Measurements from ENCODE around the gene AGPAT3.

AGPAT3 gene

DNA sequence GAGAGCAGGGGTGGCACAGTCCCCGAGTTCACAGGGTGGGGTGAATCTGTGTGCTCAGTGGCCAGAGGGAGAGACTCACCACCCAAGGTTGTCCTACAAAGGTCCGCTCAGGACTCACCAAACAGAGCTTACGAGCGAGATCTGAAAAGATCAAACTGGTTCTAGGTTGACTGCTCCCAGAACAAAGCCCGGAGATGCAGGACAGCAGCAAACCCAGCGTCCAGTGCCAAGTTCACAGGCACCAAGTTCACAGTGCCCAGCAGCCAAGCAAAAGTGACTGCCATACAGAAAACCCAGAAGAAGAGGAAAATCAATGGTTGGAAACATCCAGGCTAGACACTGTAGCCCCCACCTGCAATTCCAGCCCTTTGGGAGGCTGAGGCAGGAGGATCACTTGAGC, 35.7 kb downstream of the AGPAT3 start:
- H3K27ac ChIP-seq (ENCODE audit: extremely low read depth, low read depth, low read length) = no peak overlapping the region
- POLR2A ChIA-PET = no interaction called here
- H3K4me3 ChIP-seq (ENCODE audit: low read depth, low read length) = no peak overlapping the region
- H3K9me3 ChIP-seq (ENCODE audit: control insufficient read depth, insufficient read depth, low read depth, low read length) = no peaks in the 10 kb centered on the region
- peaks cover 0 to 14% of the 10 kb centered on the region in 2 experiments; a peak in 2 of 3 replicates for H3K36me3 ChIP-seq (ENCODE audit: control insufficient read depth in 2 of 2, insufficient read depth in 1 of 2, low read length in 2 of 2)
- no peak for TF ChIP-seq ZFP3 (tag by site-specific recombination; IDR thresholded peaks at IDR 0.05; ENCODE audit: low read depth)
- no peak for TF ChIP-seq ZNF624 (tag by site-specific recombination; IDR thresholded peaks at IDR 0.05)
- TF ChIP-seq ZNF354C (tag by site-specific recombination; IDR thresholded peaks at IDR 0.05; ENCODE audit: borderline replicate concordance, low read depth) = no peak
- no peak for TF ChIP-seq ZNF121 (tag by site-specific recombination; IDR thresholded peaks at IDR 0.05)
- no peak for TF ChIP-seq ZNF544 (tag by site-specific recombination; IDR thresholded peaks at IDR 0.05)
- TF ChIP-seq MEIS1 (CRISPR knock-in tag; IDR thresholded peaks at IDR 0.05; ENCODE audit: borderline replicate concordance) = no peak
- no peaks in the 10 kb centered on the region for H3K4me1 ChIP-seq (ENCODE audit: control insufficient read depth, insufficient read depth, low read length)
- CTCF ChIA-PET = interaction anchor here (0.6 to 1.1 kb wide), 4 partner anchors 23 to 171 kb away, joined by 3 to 5 read pairs (median 4); no protein-coding TSS in a partner anchor

DNA sequence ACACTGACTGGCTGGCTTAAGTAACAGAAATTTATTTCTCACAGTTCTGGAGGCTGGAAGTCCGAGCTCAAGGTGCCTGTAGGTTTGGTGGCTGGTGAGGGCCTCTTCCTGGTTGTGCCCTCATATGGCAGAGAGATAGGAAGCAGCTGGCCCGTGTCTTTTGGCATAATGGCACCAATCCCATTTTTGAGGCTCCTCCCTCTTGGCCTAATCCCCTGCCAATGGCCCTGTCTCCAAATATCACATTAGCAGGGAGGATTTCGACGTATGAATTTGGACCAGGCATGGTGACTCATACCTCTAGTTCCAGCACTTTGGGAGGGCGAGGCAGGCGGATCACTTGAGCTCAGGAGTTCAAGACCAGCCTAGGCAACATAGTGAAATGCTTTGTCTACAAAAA, 37.4 kb downstream of the AGPAT3 start:
- POLR2A ChIA-PET = no interaction called here

DNA sequence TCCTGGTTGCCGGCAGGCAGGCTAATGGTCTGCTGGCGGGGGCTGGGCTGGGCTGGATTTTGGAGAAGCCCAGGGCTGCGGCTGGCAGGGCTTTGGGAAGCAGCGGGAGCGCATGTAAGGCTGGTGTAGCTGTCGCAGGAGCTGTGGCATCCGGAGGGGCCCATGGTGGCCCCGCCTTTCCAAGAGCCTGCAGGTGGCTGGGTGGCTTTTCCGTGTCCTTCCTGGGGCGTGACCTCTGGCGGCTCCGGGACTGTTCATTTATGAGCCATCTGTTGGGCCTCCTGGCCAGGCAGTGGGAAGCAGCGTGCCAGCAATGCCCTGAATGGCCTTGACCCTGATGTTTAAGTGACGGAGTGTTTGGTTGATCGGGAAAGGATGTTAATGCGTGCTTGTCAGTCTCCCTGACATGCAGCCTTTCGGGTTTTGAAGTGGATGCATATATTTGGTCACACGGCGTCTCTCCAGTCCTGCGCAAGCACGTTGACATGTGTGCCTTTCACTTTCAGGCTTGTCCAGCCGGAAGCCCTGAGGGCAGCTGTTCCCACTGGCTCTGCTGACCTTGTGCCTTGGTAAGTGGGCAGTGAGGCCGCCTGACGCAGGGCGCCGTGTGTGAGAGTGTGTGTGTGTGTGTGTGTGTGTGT, 38.5 kb downstream of the AGPAT3 start:
- CTCF ChIA-PET = interaction anchor here (1.0 kb wide), 1 partner anchor 36 kb away, joined by 4 read pairs; no protein-coding TSS in a partner anchor
- no peak overlapping the region for H3K27ac ChIP-seq (ENCODE audit: extremely low read depth, low read depth, low read length)
- H3K9me3 ChIP-seq (ENCODE audit: control insufficient read depth, insufficient read depth, low read depth, low read length) = no peaks in the 10 kb centered on the region
- H3K36me3 ChIP-seq (ENCODE audit: control insufficient read depth in 2 of 2, insufficient read depth in 1 of 2, low read length in 2 of 2) = peaks cover 0 to 24% of the 10 kb centered on the region in 2 experiments; a peak in 2 of 3 replicates
- POLR2A ChIA-PET = no interaction called here
- H3K4me3 ChIP-seq (ENCODE audit: low read depth, low read length) = no peak overlapping the region
- TF ChIP-seq, protein P1, sequence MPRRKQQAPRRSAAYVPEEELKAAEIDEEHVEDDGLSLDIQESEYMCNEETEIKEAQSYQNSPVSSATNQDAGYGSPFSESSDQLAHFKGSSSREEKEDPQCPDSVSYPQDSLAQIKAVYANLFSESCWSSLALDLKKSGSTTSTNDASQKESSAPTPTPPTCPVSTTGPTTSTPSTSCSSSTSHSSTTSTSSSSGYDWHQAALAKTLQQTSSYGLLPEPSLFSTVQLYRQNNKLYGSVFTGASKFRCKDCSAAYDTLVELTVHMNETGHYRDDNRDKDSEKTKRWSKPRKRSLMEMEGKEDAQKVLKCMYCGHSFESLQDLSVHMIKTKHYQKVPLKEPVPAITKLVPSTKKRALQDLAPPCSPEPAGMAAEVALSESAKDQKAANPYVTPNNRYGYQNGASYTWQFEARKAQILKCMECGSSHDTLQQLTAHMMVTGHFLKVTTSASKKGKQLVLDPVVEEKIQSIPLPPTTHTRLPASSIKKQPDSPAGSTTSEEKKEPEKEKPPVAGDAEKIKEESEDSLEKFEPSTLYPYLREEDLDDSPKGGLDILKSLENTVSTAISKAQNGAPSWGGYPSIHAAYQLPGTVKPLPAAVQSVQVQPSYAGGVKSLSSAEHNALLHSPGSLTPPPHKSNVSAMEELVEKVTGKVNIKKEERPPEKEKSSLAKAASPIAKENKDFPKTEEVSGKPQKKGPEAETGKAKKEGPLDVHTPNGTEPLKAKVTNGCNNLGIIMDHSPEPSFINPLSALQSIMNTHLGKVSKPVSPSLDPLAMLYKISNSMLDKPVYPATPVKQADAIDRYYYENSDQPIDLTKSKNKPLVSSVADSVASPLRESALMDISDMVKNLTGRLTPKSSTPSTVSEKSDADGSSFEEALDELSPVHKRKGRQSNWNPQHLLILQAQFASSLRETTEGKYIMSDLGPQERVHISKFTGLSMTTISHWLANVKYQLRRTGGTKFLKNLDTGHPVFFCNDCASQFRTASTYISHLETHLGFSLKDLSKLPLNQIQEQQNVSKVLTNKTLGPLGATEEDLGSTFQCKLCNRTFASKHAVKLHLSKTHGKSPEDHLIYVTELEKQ (tag by site-specific recombination; IDR thresholded peaks at IDR 0.05; ENCODE audit: borderline replicate concordance) = no peak
- TF ChIP-seq ZNF660 (tag by site-specific recombination; IDR thresholded peaks at IDR 0.05) (no peak), ZNF768 (tag by site-specific recombination; IDR thresholded peaks at IDR 0.05) (no peak)
- TF ChIP-seq, protein P2, sequence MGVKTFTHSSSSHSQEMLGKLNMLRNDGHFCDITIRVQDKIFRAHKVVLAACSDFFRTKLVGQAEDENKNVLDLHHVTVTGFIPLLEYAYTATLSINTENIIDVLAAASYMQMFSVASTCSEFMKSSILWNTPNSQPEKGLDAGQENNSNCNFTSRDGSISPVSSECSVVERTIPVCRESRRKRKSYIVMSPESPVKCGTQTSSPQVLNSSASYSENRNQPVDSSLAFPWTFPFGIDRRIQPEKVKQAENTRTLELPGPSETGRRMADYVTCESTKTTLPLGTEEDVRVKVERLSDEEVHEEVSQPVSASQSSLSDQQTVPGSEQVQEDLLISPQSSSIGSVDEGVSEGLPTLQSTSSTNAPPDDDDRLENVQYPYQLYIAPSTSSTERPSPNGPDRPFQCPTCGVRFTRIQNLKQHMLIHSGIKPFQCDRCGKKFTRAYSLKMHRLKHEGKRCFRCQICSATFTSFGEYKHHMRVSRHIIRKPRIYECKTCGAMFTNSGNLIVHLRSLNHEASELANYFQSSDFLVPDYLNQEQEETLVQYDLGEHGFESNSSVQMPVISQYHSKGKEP (tag by site-specific recombination; IDR thresholded peaks at IDR 0.05) = peak; percentile 38; the same call in 1 of the 2 replicates
- no peaks in the 10 kb centered on the region for H3K4me1 ChIP-seq (ENCODE audit: control insufficient read depth, insufficient read depth, low read length)

More for the DNA sequence above, 37.4 kb downstream of the AGPAT3 start:
- TF ChIP-seq SCRT2 (tag by site-specific recombination; IDR thresholded peaks at IDR 0.05) (no peak), ZNF510 (tag by site-specific recombination; IDR thresholded peaks at IDR 0.05; ENCODE audit: insufficient replicate concordance) (peak; percentile 88), ZFHX2 (tag by site-specific recombination; conservative IDR thresholded peaks at IDR 0.05) (no peak), ZNF629 (tag by site-specific recombination; IDR thresholded peaks at IDR 0.05) (peak; percentile 40; the same call in 1 of the 2 replicates), KLF1 (tag by site-specific recombination; IDR thresholded peaks at IDR 0.05) (peak; percentile 40; the same call in 1 of the 2 replicates), ZNF837 (tag by site-specific recombination; IDR thresholded peaks at IDR 0.05) (no peak), GLIS1 (tag by site-specific recombination; IDR thresholded peaks at IDR 0.05) (no peak), ZNF16 (tag by site-specific recombination; IDR thresholded peaks at IDR 0.05; ENCODE audit: low read depth) (no peak), ZNF114 (tag by site-specific recombination; IDR thresholded peaks at IDR 0.05) (no peak), ZNF548 (tag by site-specific recombination; IDR thresholded peaks at IDR 0.05) (peak; percentile 93), ZBTB17 (tag by site-specific recombination; IDR thresholded peaks at IDR 0.05) (no peak), ZNF37A (tag by site-specific recombination; IDR thresholded peaks at IDR 0.05) (no peak)
- TF ChIP-seq, protein P3, sequence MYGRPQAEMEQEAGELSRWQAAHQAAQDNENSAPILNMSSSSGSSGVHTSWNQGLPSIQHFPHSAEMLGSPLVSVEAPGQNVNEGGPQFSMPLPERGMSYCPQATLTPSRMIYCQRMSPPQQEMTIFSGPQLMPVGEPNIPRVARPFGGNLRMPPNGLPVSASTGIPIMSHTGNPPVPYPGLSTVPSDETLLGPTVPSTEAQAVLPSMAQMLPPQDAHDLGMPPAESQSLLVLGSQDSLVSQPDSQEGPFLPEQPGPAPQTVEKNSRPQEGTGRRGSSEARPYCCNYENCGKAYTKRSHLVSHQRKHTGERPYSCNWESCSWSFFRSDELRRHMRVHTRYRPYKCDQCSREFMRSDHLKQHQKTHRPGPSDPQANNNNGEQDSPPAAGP (tag by site-specific recombination; IDR thresholded peaks at IDR 0.05) = 0 out of 2 replicates have a peak, but pooled peaks have one; percentile 53
- TF ChIP-seq, protein P4, sequence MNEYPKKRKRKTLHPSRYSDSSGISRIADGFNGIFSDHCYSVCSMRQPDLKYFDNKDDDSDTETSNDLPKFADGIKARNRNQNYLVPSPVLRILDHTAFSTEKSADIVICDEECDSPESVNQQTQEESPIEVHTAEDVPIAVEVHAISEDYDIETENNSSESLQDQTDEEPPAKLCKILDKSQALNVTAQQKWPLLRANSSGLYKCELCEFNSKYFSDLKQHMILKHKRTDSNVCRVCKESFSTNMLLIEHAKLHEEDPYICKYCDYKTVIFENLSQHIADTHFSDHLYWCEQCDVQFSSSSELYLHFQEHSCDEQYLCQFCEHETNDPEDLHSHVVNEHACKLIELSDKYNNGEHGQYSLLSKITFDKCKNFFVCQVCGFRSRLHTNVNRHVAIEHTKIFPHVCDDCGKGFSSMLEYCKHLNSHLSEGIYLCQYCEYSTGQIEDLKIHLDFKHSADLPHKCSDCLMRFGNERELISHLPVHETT (tag by site-specific recombination; IDR thresholded peaks at IDR 0.05) = no peak
- Histone ChIP-seq H3K36me3 (ENCODE audit: control insufficient read depth in 2 of 2, insufficient read depth in 1 of 2, low read length in 2 of 2) (peaks cover 0 to 24% of the 10 kb centered on the region in 2 experiments; a peak in 2 of 3 replicates), H3K9me3 (ENCODE audit: control insufficient read depth, insufficient read depth, low read depth, low read length) (no peaks in the 10 kb centered on the region), H3K4me1 (ENCODE audit: control insufficient read depth, insufficient read depth, low read length) (no peaks in the 10 kb centered on the region), H3K4me3 (ENCODE audit: low read depth, low read length) (no peak overlapping the region), H3K27ac (ENCODE audit: extremely low read depth, low read depth, low read length) (no peak overlapping the region)
- CTCF ChIA-PET = interaction anchor here (1.3 kb wide), 1 partner anchor 36 kb away, joined by 3 read pairs; no protein-coding TSS in a partner anchor
